Keratinocyte (primary cell): ENCODE results near the gene LRFN4. TPM values are rescaled to one million over a fixed set of nuclear protein-coding genes. Genes with fewer than 3 reads are reported as not detected.

Experiments used
- DNase-seq: peaks from one replicate; pipeline ENCODE4 v3.0.0-alpha.2; 2011; ENCODE audit warnings: low read depth, missing footprints, low spot score
- FAIRE-seq: peaks from 2 replicates; lab custom pipeline; 2011; peaks lifted over from hg19 to GRCh38; lab: Jason Lieb, UNC
- H2AFZ ChIP-seq: 2 replicates; pipeline ENCODE4 v1.6.0; 2012; ENCODE audit warnings: low read length, control low read depth, inconsistent platforms; ENCODE audit not compliant: control insufficient read depth
- H3K27ac ChIP-seq: 2 replicates; pipeline ENCODE4 v1.5.1; 2011; ENCODE audit warnings: low read length; ENCODE audit not compliant: control insufficient read depth, insufficient read depth
- H3K27me3 ChIP-seq: 3 replicates; pipeline ENCODE4 v1.6.0; 2011; ENCODE audit warnings: low read length; ENCODE audit not compliant: control insufficient read depth, insufficient read depth; ENCODE audit errors: extremely low read depth
- H3K36me3 ChIP-seq, 2 experiments: 2 replicates in 1 of 2; 3 replicates in 1 of 2; pipeline ENCODE4 v1.5.1; 2011; ENCODE audit warnings: low read length in 2 of 2, mild to moderate bottlenecking in 1 of 2; ENCODE audit not compliant: control insufficient read depth in 2 of 2, insufficient read depth in 2 of 2; ENCODE audit errors: extremely low read depth in 1 of 2
- H3K4me1 ChIP-seq: 3 replicates; pipeline ENCODE4 v1.5.1; 2011; ENCODE audit warnings: low read length; ENCODE audit not compliant: control insufficient read depth, insufficient read depth; ENCODE audit errors: extremely low read depth
- H3K4me2 ChIP-seq: 3 replicates; pipeline ENCODE4 v1.6.0; 2011; ENCODE audit warnings: low read depth, low read length; ENCODE audit not compliant: control insufficient read depth, insufficient read depth; ENCODE audit errors: extremely low read depth
- H3K4me3 ChIP-seq, 3 experiments: fragments of 200-600 bp in 1 of 3; sonication (generic) in 1 of 3; 2 replicates in 2 of 3; 3 replicates in 1 of 3; pipeline ENCODE4 v1.5.1; 2011 to 2016; ENCODE audit warnings: low read length in 3 of 3, mild to moderate bottlenecking in 3 of 3, control low read depth in 2 of 3, inconsistent platforms in 1 of 3, low read depth in 1 of 3, mixed read lengths in 1 of 3, mixed run types in 1 of 3, moderate library complexity in 1 of 3; ENCODE audit not compliant: control insufficient read depth in 2 of 3, insufficient read depth in 2 of 3; ENCODE audit errors: extremely low read depth in 1 of 3
- H3K79me2 ChIP-seq: 2 replicates; pipeline ENCODE4 v1.6.0; 2012; ENCODE audit warnings: low read length; ENCODE audit not compliant: control insufficient read depth, insufficient read depth
- H3K9ac ChIP-seq: 3 replicates; pipeline ENCODE4 v1.6.0; 2011; ENCODE audit warnings: low read length; ENCODE audit not compliant: control insufficient read depth, insufficient read depth; ENCODE audit errors: extremely low read depth
- H3K9me1 ChIP-seq: 3 replicates; pipeline ENCODE4 v1.6.0; 2011; ENCODE audit warnings: low read length; ENCODE audit not compliant: control insufficient read depth, insufficient read depth; ENCODE audit errors: extremely low read depth
- H3K9me3 ChIP-seq: 2 replicates; pipeline ENCODE4 v1.5.1; 2012; ENCODE audit warnings: low read depth, low read length; ENCODE audit not compliant: control insufficient read depth
- H4K20me1 ChIP-seq: 3 replicates; pipeline ENCODE4 v1.6.0; 2011; ENCODE audit warnings: low read length; ENCODE audit not compliant: control insufficient read depth, insufficient read depth; ENCODE audit errors: extremely low read depth
- CTCF ChIP-seq, 3 experiments: IDR thresholded peaks in 1 of 3; conservative IDR thresholded peaks in 1 of 3; optimal IDR thresholded peaks in 1 of 3; 2 replicates in 2 of 3; 3 replicates in 1 of 3; pipeline versions ENCODE3 to v1.5.1; 2011; ENCODE audit warnings: low read length in 3 of 3, mild to moderate bottlenecking in 3 of 3, moderate library complexity in 2 of 3, control low read depth in 1 of 3, inconsistent platforms in 1 of 3; ENCODE audit not compliant: insufficient read depth in 2 of 3; ENCODE audit errors: extremely low read depth in 1 of 3
- EZH2 ChIP-seq: IDR thresholded peaks from one replicate; pipeline ENCODE4 v1.6.1; 2012; ENCODE audit warnings: inconsistent platforms, mild to moderate bottlenecking, low read length, moderate library complexity
- dilution Hi-C: fragments of 300-500 bp; cut with MboI; formaldehyde crosslinking; loops from one replicate; pipeline ENCODE4 v1.7.0; 2020; ENCODE audit warnings: low sequenced_read_pairs; ENCODE audit not compliant: extremely low pct_ligation_motif_present
- polyA plus RNA-seq, 5 experiments: library from polyadenylated mRNA; depleted of rRNA in 3 of 5; stranded (reverse) in 3 of 5; stranded (forward) in 1 of 5; unstranded in 1 of 5; fragments of >200 nt; gene quantifications; 1 replicate in 1 of 5; 2 replicates in 3 of 5; 3 replicates in 1 of 5; pipeline versions ENCODE4 v1.2.1 to v1.2.3, GENCODE V29; 2011 to 2012; ENCODE audit warnings: missing spikeins in 2 of 5, low read depth in 1 of 5, low replicate concordance in 1 of 5

The LRFN4 gene
- polyA plus RNA-seq, 1 donor (not counting 4 experiments of a cell fraction or from before 2014, with no cell fraction given), result 1.1 TPM

- Histone ChIP-seq H3K4me2 (peak overlapping the region; percentile 97), H3K9me1 (no peaks in the 10 kb centered on the region), H3K27ac (peak overlapping the region; percentile 84), H3K4me1 (peaks cover 22% of the 10 kb centered on the region), H3K27me3 (no peaks in the 10 kb centered on the region), H4K20me1 (no peaks in the 10 kb centered on the region), H3K79me2 (peaks cover 40% of the 10 kb centered on the region), H3K4me3 (peak overlapping the region; percentile 87 to 94 (median 87)), H3K9me3 (no peaks in the 10 kb centered on the region), H3K36me3 (peaks cover 13 to 48% of the 10 kb centered on the region in 2 experiments), H2AFZ (peak overlapping the region; percentile 85), H3K9ac (peak overlapping the region; percentile 99)
- TF ChIP-seq CTCF (optimal IDR thresholded peaks at IDR 0.05 in 1 of 3, IDR thresholded peaks at IDR 0.05 in 1 of 3, conservative IDR thresholded peaks at IDR 0.05 in 1 of 3; ENCODE audit: extremely low read depth in 1 of 3, insufficient read depth in 2 of 3, low read length in 3 of 3) (no peak), EZH2 (no peak)
- dilution Hi-C loops, result no loop called here
- DNase-seq (no peak), FAIRE-seq (no peak)
Measured at GRCh38 chr11:66843776-66844495, 12.9 kb upstream of the LRFN4 start.

- DNase-seq, result no peak
- Histone ChIP-seq H3K9me3 (no peaks in the 10 kb centered on the region), H3K9me1 (no peaks in the 10 kb centered on the region), H3K27me3 (no peaks in the 10 kb centered on the region), H3K4me2 (peak overlapping the region; percentile 97), H3K36me3 (peaks cover 18 to 44% of the 10 kb centered on the region in 2 experiments), H3K79me2 (peaks cover 40% of the 10 kb centered on the region), H3K9ac (peak overlapping the region; percentile 99), H3K4me1 (peaks cover 22% of the 10 kb centered on the region), H2AFZ (no peak overlapping the region), H3K27ac (peak overlapping the region; percentile 84), H4K20me1 (no peaks in the 10 kb centered on the region), H3K4me3 (peak overlapping the region; percentile 87 to 94 (median 87))
- dilution Hi-C loops, result no loop called here
- no peak for FAIRE-seq
- TF ChIP-seq EZH2 (no peak), CTCF (optimal IDR thresholded peaks at IDR 0.05 in 1 of 3, IDR thresholded peaks at IDR 0.05 in 1 of 3, conservative IDR thresholded peaks at IDR 0.05 in 1 of 3; ENCODE audit: extremely low read depth in 1 of 3, insufficient read depth in 2 of 3, low read length in 3 of 3) (no peak)
Measured at GRCh38 chr11:66844496-66845142, 12.2 kb upstream of the LRFN4 start.
